GM18498 (cell line): ENCODE measurements around the gene NEK9.
"Not testable (repeated sequence)": the region's sequence is repeated elsewhere in the genome, so short reads cannot be mapped to it uniquely, and the experiment has no call there.

Source experiments
- ATAC-seq: cut with Tn5 transposase; IDR thresholded peaks from one replicate; pipeline ENCODE4 v1.9.1; 2021; ENCODE audit warnings: mild to moderate bottlenecking, moderate library complexity; ENCODE audit not compliant: unreplicated experiment

NEK9 gene

GRCh38 chr14:75126679-75127473, at the start of gene NEK9:
Gene NEK9, minus strand, starts transcription at chr14:75127048. Its CDS starts 127 bp downstream, at chr14:75126921.
- peak; percentile 88 for ATAC-seq

GRCh38 chr14:75176142-75176820, 49.4 kb upstream of the NEK9 start, which contains the start of gene TMED10:
Gene TMED10, minus strand, starts transcription at chr14:75176612. Its CDS starts 33 bp downstream, at chr14:75176579.
- peak; percentile 78 for ATAC-seq

GRCh38 chr14:75175677-75176141, 48.9 kb upstream of the NEK9 start:
- ATAC-seq = peak; percentile 13

- ATAC-seq = no peak
Observed at GRCh38 chr14:75174066-75174465, 47.2 kb upstream of the NEK9 start.

GRCh38 chr14:75170772-75171171, 43.9 kb upstream of the NEK9 start:
- no peak for ATAC-seq

- ATAC-seq = no peak
Observed at GRCh38 chr14:75168586-75169335, 41.9 kb upstream of the NEK9 start.

- ATAC-seq = no peak
Observed at GRCh38 chr14:75167325-75167724, 40.5 kb upstream of the NEK9 start.

GRCh38 chr14:75165586-75166391, 38.9 kb upstream of the NEK9 start:
- no peak for ATAC-seq

GRCh38 chr14:75164809-75165208, 38.0 kb upstream of the NEK9 start:
- ATAC-seq = no peak

GRCh38 chr14:75163677-75164076, 36.8 kb upstream of the NEK9 start:
- ATAC-seq = no peak

- ATAC-seq = no peak
Observed at GRCh38 chr14:75162631-75163030, 35.8 kb upstream of the NEK9 start.

GRCh38 chr14:75158843-75159614, 32.2 kb upstream of the NEK9 start:
- ATAC-seq = no peak

GRCh38 chr14:75156901-75157300, 30.1 kb upstream of the NEK9 start:
- no peak for ATAC-seq

- no peak for ATAC-seq
Observed at GRCh38 chr14:75156111-75156510, 29.3 kb upstream of the NEK9 start.

GRCh38 chr14:75155169-75155568, 28.3 kb upstream of the NEK9 start:
- no peak for ATAC-seq

- ATAC-seq = no peak
Observed at GRCh38 chr14:75153295-75153694, 26.4 kb upstream of the NEK9 start.

- no peak for ATAC-seq
Observed at GRCh38 chr14:75151851-75152250, 25.0 kb upstream of the NEK9 start.

- not testable (repeated sequence) for ATAC-seq
Observed at GRCh38 chr14:75150637-75151036, 23.8 kb upstream of the NEK9 start.

GRCh38 chr14:75150150-75150549, 23.3 kb upstream of the NEK9 start:
- no peak for ATAC-seq
